ENCODE measurements around the gene MATN4. TPM values are rescaled to one million over a fixed set of nuclear protein-coding genes. Genes with fewer than 3 reads are reported as not detected.
A peak's percentile ranks its signal among the peaks of the same experiment; 100 is the strongest.

The MATN4 gene
- total RNA-seq, 4 donors from 2014 or later: 5.6 TPM; not detected in 3

DNA sequence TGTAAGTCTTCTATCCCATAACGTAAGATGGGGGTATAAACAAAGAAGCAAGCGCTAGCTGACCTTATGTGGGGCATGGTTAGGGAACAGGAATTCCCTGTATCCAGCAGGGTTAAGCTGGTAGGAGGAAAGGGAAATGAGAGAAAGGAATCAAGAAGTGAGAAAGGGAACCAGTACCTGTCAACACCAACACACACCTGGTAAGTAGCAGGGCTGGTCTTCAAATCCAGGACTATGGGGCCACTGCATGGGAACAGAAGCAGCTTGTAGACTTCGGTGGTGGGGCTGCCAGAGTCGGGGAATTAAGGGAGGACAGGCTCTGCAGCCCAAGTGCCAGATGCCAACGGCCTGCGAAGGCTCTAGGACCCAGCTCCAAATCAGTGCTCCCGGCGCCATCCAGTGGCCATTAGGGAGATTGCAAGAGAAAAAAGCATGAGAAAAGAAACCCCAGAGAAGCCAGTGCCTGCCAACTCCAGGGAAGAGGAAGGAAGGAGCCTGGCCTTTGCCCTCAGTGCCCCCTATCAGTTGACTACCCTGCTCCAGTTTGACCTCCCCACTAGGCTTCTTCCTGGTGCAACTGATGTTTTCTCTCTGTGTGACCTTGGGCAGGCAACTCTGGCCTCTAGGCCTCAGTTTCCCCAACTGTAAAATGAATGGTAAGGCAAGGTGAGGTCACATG is 17.3 kb downstream of the MATN4 start:
- no peak overlapping the region for H3K27ac ChIP-seq
- intact Hi-C loops (cut with DNase I; ENCODE audit: low total_unique reads): no loop called here

DNA sequence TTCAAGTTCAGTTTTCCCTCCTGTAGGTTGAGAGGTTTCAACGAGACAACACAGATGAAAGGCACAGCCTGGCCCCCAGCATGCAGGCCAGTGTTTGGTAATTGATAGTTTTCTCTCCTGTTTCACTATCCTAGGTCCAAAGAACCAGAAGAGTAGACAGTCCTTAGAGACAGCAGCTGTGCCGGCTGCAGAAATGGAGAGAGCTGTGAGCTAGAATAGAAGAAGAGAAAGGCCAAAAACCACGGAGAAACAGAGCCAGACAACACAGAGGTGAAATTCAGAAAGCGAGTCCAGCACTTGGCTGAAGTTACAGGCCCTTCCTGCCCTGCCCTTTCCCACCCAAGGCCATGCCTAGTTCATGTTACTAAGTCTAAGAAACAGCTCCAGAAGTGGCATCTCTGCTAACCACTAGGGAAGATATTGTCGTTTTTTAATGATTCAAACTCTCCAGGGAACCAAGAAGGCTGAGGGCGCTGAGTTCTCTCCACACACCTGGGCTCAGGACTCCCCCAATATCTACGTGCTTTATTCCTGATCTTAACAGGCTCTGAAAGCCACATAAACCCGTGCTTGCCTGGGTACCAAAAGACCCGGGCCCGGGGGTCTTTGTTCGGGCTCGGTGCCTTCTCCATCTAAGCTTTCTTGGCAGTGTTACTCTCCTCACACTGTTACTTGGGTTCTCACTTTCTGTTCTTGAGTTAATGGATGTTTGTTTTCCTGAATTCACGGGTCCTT is 18.0 kb downstream of the MATN4 start:
- intact Hi-C loops (cut with DNase I; ENCODE audit: low total_unique reads): no loop called here
- H3K27ac ChIP-seq: no peak overlapping the region
- no peak overlapping the region for H3K4me3 ChIP-seq
- TF ChIP-seq CTCF (IDR thresholded peaks at IDR 0.05) (no peak), POLR2A (IDR thresholded peaks at IDR 0.05) (no peak)
- no peaks in the 10 kb centered on the region for H3K27me3 ChIP-seq
- H3K4me1 ChIP-seq: peaks cover 0 to 9% of the 10 kb centered on the region in 2 donors
- no peaks in the 10 kb centered on the region for H3K36me3 ChIP-seq
- DNase-seq: no peak
- H3K9me3 ChIP-seq: no peaks in the 10 kb centered on the region

More for the DNA sequence above, 17.3 kb downstream of the MATN4 start:
- no peaks in the 10 kb centered on the region for H3K9me3 ChIP-seq
- peak; percentile 61 to 69 (median 62) for TF ChIP-seq CTCF (IDR thresholded peaks at IDR 0.05)
- TF ChIP-seq POLR2A (IDR thresholded peaks at IDR 0.05): no peak
- peak; percentile 47 to 51 for DNase-seq
- peaks cover 0 to 9% of the 10 kb centered on the region in 2 donors for H3K4me1 ChIP-seq
- no peak overlapping the region for H3K4me3 ChIP-seq
- no peaks in the 10 kb centered on the region for H3K36me3 ChIP-seq
- no peaks in the 10 kb centered on the region for H3K27me3 ChIP-seq

DNA sequence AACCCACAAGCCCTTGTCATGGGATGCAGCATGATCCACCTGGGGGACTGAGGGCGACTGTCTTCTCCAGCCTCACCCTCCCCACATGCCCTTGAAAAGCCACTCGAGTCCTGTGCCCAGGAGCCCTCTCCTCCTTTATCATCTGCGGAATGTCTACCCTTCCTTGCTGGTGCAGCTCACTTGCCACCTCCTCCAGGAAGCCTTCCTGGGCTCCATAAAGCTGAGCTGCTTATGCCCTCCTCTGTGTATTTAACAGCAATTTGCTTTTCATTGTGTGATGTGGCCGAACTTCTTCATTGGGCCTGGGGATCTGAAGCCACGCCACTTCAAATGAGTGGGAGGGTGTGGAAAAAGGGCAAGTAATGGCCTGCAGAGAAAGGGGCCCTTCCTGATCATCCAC is 19.2 kb downstream of the MATN4 start:
- Histone ChIP-seq H3K9me3 (no peaks in the 10 kb centered on the region), H3K27ac (no peak overlapping the region)
- intact Hi-C loops (cut with DNase I; ENCODE audit: low total_unique reads): no loop called here

DNA sequence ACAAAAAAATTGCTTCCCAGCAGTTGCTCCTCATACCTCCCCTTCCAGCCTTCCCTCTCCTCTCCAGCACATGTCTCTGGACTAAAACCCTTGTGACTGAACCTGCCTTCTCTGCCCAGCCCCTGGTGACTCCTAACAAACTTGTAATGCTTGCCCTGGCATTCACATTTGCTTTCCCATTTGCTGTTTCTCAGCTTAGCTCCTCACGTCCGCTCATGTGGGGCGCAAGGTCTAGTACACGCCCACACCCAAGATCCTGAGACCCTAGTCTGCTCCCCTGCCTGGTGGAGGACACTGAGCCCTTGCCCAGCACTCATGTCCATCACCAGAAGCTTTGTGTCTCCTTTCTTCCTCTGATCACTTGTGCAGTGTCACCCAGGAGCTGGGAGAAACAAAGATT is 19.7 kb downstream of the MATN4 start:
- Histone ChIP-seq H3K4me3 (no peak overlapping the region), H3K27ac (no peak overlapping the region), H3K36me3 (no peaks in the 10 kb centered on the region), H3K27me3 (no peaks in the 10 kb centered on the region), H3K4me1 (peaks cover 0 to 3% of the 10 kb centered on the region in 2 donors), H3K9me3 (no peaks in the 10 kb centered on the region)
- intact Hi-C loops (cut with DNase I; ENCODE audit: low total_unique reads): no loop called here
- no peak for DNase-seq
- no peak for TF ChIP-seq POLR2A (IDR thresholded peaks at IDR 0.05)
- no peak for TF ChIP-seq CTCF (IDR thresholded peaks at IDR 0.05)

More for the DNA sequence above, 19.2 kb downstream of the MATN4 start:
- no peaks in the 10 kb centered on the region for H3K27me3 ChIP-seq
- H3K4me1 ChIP-seq: peaks cover 0 to 8% of the 10 kb centered on the region in 2 donors
- TF ChIP-seq CTCF (IDR thresholded peaks at IDR 0.05) (no peak), POLR2A (IDR thresholded peaks at IDR 0.05) (no peak)
- no peak for DNase-seq
- H3K4me3 ChIP-seq: no peak overlapping the region
- H3K36me3 ChIP-seq: no peaks in the 10 kb centered on the region

GRCh38 chr20:45283551-45284057 is 24.5 kb downstream of the MATN4 start:
- no peak overlapping the region for H3K27ac ChIP-seq
- no peaks in the 10 kb centered on the region for H3K36me3 ChIP-seq
- TF ChIP-seq CTCF (IDR thresholded peaks at IDR 0.05): no peak
- TF ChIP-seq POLR2A (IDR thresholded peaks at IDR 0.05): no peak
- H3K4me3 ChIP-seq: no peak overlapping the region
- H3K4me1 ChIP-seq: no peaks in the 10 kb centered on the region
- H3K9me3 ChIP-seq: no peaks in the 10 kb centered on the region
- intact Hi-C loops (cut with DNase I; ENCODE audit: low total_unique reads): no loop called here
- DNase-seq: no peak
- H3K27me3 ChIP-seq: no peaks in the 10 kb centered on the region

Data from uterus (tissue), 4 donors.